Mammary microvascular endothelial cell (primary cell): Measurements from ENCODE around the gene DRAM1. TPM values are rescaled to one million over a fixed set of nuclear protein-coding genes. Genes with fewer than 3 reads are reported as not detected.

Experiments
- total RNA-seq: library from RNA; depleted of rRNA; stranded (reverse); fragments of >200 nt; gene quantifications from 2 replicates; pipeline ENCODE4 v1.2.3, GENCODE V29; 2015

DRAM1 gene
- total RNA-seq = 44.2 and 44.8 TPM in 2 replicates

GRCh38 chr12:101876861-101877805 is at the start of gene DRAM1:
DRAM1 (plus strand) TSS chr12:101877580; CDS start chr12:101877790, 210 bp downstream.

GRCh38 chr12:101830367-101831325 is 46.7 kb upstream of the DRAM1 start, which contains the start of gene GNPTAB:
GNPTAB (minus strand) TSS chr12:101830959; CDS start chr12:101830675, 284 bp downstream.

Other genes starting within 250 kb of the DRAM1 start
- gene CHPT1, start 179.9 kb upstream of the DRAM1 start, total RNA-seq = 22.4 and 27.3 TPM in 2 replicates
- gene SYCP3, start 138.1 kb upstream of the DRAM1 start, total RNA-seq = not detected in 2 replicates
- 27.6 and 28.0 TPM in 2 replicates for gene GNPTAB, start 46.6 kb upstream of the DRAM1 start, total RNA-seq
- gene WASHC3, start 184.4 kb downstream of the DRAM1 start, total RNA-seq = 62.8 and 74.5 TPM in 2 replicates
- 65.9 and 69.9 TPM in 2 replicates for gene NUP37, start 242.5 kb downstream of the DRAM1 start, total RNA-seq
- 17.1 and 21.0 TPM in 2 replicates for gene PARPBP, start 242.6 kb downstream of the DRAM1 start, total RNA-seq